ENCODE measurements around the gene CSMD2.

DNA sequence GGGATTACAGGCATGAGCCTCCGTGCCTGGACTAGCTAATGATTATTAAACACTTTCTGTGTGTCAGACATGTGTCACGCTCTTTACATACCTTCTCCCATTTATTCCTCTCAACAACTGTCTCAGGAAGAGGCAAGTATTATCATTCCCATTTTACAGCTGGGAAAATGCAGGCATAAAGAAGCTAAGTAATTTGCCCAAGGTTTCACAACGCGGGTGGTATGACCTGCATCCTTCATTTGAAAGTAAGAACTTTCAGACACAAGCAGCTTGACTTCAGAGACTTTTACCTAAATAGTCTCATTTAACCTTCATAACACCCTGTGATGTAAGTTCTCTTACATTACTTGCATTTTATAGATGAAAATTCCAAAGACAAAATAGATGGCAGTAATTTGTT, 693.6 kb downstream of the CSMD2 start:
- TF ChIP-seq, protein P1, sequence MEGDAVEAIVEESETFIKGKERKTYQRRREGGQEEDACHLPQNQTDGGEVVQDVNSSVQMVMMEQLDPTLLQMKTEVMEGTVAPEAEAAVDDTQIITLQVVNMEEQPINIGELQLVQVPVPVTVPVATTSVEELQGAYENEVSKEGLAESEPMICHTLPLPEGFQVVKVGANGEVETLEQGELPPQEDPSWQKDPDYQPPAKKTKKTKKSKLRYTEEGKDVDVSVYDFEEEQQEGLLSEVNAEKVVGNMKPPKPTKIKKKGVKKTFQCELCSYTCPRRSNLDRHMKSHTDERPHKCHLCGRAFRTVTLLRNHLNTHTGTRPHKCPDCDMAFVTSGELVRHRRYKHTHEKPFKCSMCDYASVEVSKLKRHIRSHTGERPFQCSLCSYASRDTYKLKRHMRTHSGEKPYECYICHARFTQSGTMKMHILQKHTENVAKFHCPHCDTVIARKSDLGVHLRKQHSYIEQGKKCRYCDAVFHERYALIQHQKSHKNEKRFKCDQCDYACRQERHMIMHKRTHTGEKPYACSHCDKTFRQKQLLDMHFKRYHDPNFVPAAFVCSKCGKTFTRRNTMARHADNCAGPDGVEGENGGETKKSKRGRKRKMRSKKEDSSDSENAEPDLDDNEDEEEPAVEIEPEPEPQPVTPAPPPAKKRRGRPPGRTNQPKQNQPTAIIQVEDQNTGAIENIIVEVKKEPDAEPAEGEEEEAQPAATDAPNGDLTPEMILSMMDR (conservative IDR thresholded peaks at IDR 0.05), result no peak
- no peak for TF ChIP-seq EZH2 (IDR thresholded peaks at IDR 0.05; ENCODE audit: low read depth)

Data from PC-9 (cell line).